Measurements from ENCODE around the gene PLOD1.
"Not testable (repeated sequence)": the region's sequence is repeated elsewhere in the genome, so short reads cannot be mapped to it uniquely, and the experiment has no call there.

Gene PLOD1

GRCh38 chr1:12001249-12001917, 66.9 kb downstream of the PLOD1 start:
- in situ Hi-C loops (cut with HindIII; ENCODE audit: low sequenced_read_pairs): no loop called here

DNA sequence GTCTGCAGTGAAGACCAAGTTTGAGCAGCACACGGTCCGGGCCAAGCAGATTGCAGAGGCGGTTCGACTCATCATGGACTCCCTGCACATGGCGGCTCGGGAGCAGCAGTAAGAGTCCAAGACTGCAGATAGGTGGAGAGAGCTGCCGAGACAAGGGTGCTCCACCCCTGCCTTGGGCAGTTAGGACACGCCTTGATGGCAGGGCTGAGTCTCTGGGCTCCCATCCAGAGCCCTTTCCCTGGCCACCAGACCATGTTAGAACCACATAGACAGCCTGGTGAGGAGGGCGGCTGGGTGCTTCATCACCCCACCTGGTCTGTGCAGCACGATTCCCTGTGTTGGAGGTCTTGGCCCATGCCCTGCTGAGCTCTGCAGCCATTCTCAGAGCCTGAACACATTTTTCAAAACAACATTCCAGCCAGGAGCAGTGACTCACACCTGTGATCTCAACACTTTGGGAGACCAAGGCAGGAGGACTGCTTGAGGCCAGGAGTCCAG, 67.5 kb downstream of the PLOD1 start:
- in situ Hi-C loops (cut with HindIII; ENCODE audit: low sequenced_read_pairs): no loop called here

GRCh38 chr1:12003762-12004161, 69.2 kb downstream of the PLOD1 start:
- in situ Hi-C loops (cut with HindIII; ENCODE audit: low sequenced_read_pairs): no loop called here

- in situ Hi-C loops (cut with HindIII; ENCODE audit: low sequenced_read_pairs): no loop called here
Measured at GRCh38 chr1:12005488-12006166, 71.1 kb downstream of the PLOD1 start.

GRCh38 chr1:12006167-12006921, 71.8 kb downstream of the PLOD1 start:
- in situ Hi-C loops (cut with HindIII; ENCODE audit: low sequenced_read_pairs): no loop called here

GRCh38 chr1:12007204-12007603, 72.7 kb downstream of the PLOD1 start:
- in situ Hi-C loops (cut with HindIII; ENCODE audit: low sequenced_read_pairs): no loop called here

- in situ Hi-C loops (cut with HindIII; ENCODE audit: low sequenced_read_pairs): not testable (repeated sequence)
Measured at GRCh38 chr1:12008355-12008754, 73.8 kb downstream of the PLOD1 start.

GRCh38 chr1:12009318-12009947, 74.9 kb downstream of the PLOD1 start:
- in situ Hi-C loops (cut with HindIII; ENCODE audit: low sequenced_read_pairs): no loop called here

- in situ Hi-C loops (cut with HindIII; ENCODE audit: low sequenced_read_pairs): no loop called here
Measured at GRCh38 chr1:12010746-12011570, 76.4 kb downstream of the PLOD1 start.

DNA sequence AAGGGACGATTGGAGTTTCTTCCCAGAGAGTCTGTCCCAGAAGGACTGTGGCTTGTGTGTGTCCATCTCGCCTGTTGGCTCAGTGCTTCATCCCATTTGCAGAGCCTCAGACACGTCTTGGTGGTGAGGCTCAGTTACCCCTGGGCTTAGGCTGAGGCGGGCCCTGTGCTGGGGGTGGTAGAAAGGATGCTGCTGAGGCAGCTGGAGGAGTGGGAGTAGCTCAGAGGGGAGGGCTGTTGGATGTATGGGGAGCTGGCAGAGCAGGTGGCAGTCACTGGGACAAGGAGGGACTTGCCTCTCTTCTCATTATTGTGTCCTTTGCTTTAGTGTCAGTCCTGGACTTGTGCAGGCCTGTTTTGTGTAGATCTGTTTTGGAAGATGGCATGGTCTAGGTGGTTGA, 77.5 kb downstream of the PLOD1 start:
- in situ Hi-C loops (cut with HindIII; ENCODE audit: low sequenced_read_pairs): no loop called here

DNA sequence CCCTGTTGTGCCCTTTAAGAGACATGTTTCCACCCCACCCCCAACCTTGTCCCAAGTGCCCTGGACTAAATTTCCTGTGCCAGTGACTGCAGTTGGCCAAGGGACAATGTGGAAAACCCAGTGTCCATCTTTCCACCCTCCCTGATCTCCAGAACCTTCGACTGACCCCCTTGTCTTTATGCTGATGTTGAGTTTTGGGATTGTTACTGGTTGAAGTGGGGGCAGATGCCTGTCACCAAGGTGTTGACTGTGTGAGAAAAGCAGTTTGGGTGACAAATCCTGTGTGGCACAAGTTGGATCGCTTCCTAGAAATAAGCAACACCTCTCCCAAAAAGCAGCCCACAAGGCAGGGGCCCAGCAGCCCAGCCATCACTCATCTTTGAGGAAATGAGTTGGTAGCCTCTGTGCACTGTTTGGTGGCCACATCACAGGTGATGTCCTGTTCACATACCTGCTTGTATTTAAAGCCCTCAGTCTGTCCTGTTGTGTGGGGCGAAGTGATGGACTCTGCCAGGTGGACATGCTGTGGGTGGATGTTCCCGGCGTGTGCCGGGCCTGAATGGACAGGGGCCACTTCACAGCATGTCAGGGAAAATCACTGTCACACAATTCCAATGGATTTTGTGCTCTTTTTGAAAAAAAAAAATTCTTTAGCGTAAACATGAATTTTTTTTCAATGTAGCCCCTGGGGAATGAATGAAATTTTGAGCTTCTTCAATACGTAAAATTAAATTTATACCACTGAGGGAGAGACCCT, 78.2 kb downstream of the PLOD1 start:
- in situ Hi-C loops (cut with HindIII; ENCODE audit: low sequenced_read_pairs): no loop called here

GRCh38 chr1:12014141-12014991, 79.8 kb downstream of the PLOD1 start:
- in situ Hi-C loops (cut with HindIII; ENCODE audit: low sequenced_read_pairs): no loop called here

DNA sequence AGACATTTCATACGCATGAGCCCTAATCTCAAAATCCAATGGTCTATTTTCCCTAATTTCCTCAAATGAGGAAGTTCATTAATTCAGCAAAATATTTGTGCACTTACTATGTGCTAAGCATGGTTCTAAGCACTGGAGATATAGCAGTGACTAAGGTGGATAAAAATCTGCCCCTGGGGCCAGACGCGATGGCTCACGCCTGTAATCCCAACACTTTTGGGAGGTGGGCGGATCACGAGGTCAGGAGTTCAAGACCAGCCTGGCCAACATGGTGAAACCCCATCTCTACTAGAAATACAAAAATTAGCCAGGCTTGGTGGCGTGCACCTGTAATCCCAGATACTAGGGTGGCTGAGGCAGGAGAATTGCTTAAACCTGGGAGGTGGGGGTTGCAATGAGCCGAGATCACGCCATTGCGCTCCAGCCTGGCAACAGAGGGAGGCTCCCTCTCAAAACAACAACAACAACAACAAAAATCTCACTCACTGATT, 80.5 kb downstream of the PLOD1 start:
- in situ Hi-C loops (cut with HindIII; ENCODE audit: low sequenced_read_pairs): no loop called here

- in situ Hi-C loops (cut with HindIII; ENCODE audit: low sequenced_read_pairs): no loop called here
Measured at GRCh38 chr1:12015499-12015898, 81.0 kb downstream of the PLOD1 start.

DNA sequence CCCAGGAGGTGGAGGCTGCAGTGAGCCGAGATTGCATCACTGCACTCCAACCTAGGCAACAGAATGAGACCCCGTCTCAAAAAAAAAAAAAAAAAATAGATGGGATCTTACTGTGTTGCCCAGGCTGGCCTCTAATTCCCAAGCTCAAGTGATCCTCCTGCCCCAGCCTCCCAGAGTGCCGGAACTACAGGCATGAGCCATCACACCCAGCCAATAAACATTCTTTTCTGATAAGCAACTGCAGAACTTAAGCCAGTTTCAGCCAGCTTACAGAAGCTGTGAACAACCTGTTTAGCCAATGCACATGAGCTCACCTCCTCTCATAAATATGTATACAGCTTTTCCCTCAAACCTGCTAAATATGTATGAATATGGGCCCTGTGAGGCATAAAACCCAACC, 81.7 kb downstream of the PLOD1 start:
- in situ Hi-C loops (cut with HindIII; ENCODE audit: low sequenced_read_pairs): no loop called here

DNA sequence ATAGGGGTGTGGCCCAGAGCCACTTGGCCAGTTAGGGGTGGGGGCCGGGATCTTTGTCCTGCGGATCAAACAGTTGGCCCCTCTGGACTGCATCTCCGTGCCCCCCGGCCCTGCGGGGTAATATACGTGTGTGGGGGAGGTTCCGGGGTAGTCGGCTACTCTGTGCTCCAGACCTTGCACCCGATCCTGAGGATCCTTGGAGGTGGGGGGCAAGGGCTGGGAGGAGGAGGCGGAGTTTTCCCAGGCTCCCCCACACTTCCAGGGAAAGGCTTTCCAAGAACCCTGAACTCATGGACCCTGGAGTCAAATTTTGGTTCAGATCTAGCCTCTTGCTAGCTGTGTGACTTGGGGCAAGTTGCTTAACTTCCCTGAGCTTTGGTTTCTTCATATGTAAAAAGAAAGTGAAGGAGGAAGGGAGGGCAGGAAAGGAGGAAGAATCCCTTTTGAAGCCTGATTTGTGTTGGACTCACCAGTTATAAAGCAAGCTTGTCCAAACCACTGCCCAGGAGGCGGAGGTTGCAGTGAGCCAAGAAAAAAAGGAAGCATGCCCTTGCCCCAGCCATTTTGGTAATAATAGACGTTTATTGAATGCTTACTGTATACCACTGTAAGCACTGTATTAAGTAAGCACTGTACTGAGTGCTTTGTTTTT, 85.5 kb downstream of the PLOD1 start:
- in situ Hi-C loops (cut with HindIII; ENCODE audit: low sequenced_read_pairs): loop anchor here (5.0 kb wide), 1 partner anchor 38 kb away; the partner anchor contains the start of gene MFN2

GRCh38 chr1:12021616-12022015, 87.1 kb downstream of the PLOD1 start:
- in situ Hi-C loops (cut with HindIII; ENCODE audit: low sequenced_read_pairs): loop anchor here (5.0 kb wide), 1 partner anchor 39 kb away; the partner anchor contains the start of gene MFN2

DNA sequence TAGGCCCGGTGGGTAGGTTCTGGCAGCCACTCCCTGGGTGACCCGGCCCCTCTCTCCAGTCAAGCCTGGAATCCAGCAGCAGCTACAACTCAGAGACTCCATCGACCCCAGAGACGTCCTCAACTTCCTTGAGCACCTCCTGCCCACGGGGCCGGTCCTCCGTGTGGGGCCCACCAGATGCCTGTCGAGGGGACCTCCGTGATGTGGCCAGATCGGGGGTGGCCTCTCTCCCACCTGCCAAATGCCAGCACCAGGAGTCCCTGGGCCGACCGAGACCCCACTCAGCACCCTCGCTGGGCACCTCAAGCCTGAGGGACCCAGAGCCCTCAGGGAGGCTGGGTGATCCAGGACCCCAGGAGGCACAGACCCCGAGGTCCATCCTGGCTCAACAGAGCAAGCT, 87.5 kb downstream of the PLOD1 start:
- in situ Hi-C loops (cut with HindIII; ENCODE audit: low sequenced_read_pairs): loop anchor here (5.0 kb wide), 1 partner anchor 40 kb away; the partner anchor contains the start of gene MFN2

All from endothelial cell of hepatic sinusoid (primary cell).